ENCODE measurements around the gene CAND1.

CAND1 gene

DNA sequence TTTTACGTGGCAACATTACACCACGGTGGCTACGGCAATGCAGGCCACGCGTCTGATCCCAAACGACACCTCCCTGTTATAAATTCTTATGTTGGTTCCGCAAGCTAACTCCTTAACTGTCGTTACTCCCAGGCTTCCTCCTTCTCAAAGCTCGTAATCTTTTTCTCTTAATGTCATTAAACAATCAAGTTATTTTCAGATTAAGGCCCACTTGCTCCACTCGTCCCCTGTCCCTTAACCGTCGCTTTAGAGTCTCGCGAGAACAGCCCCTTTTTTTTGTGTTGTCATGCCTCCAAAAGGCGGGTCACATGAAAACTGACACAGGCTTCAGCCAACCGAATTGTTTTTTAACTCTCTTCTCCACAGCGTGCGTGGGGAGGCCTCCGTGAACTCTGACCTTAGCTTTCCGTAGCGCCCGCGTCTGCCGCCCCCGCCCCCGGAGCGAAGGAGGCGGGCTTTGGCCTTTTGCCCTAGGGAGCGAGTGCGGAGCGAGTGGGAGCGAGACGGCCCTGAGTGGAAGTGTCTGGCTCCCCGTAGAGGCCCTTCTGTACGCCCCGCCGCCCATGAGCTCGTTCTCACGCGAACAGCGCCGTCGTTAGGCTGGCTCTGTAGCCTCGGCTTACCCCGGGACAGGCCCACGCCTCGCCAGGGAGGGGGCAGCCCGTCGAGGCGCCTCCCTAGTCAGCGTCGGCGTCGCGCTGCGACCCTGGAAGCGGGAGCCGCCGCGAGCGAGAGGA, at the start of gene CAND1:
Gene CAND1 (plus strand): TSS at position 463 of the 737 bp plus-strand sequence. CDS start 360 bp downstream, outside the sequence.
- peak; percentile 99 for DNase-seq (ENCODE audit: low read depth)

DNA sequence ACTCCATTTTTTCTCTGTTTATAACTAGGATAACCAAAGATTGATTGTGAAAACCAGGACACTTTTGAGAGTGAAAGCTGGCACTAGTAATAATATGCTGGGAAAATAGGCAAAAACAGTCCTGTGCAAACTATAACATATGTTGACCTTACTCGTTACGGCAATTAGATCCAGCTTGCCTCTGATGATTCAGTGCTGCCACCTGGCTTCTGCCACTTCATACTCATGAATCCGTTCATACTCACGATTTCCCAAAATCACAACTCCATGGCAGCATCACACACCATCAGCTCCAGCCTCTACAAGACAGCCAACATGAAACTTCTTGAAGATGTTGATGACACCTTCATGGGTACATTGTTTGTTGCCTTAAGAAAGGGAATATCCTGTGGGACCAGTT, 49.1 kb upstream of the CAND1 start:
- DNase-seq (ENCODE audit: low read depth), result no peak

DNA sequence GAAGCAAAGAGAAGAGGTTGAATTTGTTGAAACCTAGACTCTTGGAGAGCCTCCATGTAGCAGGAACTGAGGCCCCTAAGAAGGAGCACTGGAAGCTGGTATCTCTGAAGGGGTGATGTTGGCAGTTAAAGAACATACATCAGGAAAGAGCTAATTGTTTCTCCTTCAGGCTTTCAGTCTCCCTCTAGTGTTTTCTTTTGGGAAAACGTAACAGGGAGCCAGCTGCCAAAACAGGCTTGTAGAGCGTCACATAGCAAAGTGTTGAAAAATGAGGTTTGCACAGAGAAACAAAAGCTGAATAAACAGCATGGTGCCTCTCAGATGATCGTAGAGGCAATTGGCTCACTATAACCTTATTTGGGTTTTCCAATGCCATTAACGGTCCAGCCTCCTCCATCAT, 46.9 kb upstream of the CAND1 start:
- no peak for DNase-seq (ENCODE audit: low read depth)

DNA sequence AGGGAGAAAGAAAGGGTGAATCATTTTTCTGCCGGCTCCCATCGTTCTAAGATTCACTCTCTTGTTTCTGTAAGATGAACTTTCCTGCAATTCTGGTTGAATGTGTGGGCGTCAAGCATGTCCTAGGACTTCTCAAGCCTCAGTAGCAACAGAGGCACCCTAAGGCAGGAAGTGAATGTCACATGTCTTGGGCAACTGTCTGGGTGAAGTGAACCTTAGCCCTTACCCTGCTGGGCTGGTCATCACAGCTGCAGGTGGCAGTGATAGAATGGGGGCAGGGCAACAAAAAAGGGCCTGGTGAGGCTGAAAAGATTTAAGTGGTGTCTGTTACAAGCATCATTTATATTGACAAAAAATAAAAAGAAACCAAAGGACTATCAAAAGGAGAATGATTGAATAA, 45.9 kb upstream of the CAND1 start:
- DNase-seq (ENCODE audit: low read depth), result no peak

DNA sequence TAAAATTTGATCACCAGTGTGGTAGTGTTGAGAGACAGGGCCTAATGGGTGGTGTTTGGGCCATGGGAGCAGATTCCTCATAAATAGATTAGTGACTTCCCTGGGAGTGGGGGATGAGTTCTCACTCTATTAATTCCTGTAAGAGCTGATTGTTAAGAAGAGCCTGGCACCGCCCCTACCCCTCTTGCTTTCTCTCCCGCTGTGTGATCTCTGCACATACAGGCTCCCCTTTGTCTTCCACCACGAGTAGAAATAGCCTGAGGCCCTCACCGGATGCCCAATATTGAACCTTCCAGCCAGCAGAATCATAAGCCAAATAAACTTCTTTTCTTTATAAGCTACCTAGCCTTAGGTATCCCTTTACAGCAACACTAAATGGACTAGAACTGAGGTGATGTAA, 31.9 kb upstream of the CAND1 start:
- no peak for DNase-seq (ENCODE audit: low read depth)

DNA sequence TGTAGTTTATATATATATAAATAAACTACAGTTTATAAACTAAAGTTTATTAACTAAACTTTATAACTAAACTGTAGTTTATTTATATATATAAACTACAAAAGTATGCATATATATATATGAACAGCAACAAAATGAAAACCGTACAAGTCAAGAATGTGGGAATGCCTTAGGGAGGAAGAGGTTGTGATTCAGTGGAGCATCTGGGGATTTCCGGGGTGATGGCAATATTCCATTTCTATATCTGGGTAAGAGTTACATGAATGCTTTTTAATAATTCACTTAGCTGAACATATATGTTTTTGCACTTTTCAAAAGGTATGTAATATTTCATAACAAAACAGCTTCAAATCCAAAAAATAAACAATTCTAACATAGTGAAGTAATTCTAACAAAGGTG, 30.1 kb upstream of the CAND1 start:
- DNase-seq (ENCODE audit: low read depth), result no peak

DNA sequence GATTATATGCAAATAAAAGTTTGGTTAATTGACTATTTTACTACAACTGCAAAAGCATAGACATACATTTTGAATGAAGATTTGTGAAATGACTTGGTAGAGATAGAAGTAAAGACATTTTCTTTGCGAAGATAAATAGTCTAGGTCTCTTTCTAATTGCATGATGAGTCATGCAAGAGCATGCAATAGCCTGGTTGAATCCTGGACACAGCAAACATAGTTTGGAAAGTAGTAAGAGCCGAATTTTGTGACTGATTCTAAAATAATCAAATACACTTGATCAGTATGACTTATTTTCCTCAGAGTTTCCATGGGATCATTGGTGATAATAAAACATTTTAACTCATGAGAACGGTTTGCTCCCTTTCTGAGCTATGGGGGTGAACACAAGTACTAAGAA, 27.7 kb upstream of the CAND1 start:
- DNase-seq (ENCODE audit: low read depth), result peak; percentile 22

DNA sequence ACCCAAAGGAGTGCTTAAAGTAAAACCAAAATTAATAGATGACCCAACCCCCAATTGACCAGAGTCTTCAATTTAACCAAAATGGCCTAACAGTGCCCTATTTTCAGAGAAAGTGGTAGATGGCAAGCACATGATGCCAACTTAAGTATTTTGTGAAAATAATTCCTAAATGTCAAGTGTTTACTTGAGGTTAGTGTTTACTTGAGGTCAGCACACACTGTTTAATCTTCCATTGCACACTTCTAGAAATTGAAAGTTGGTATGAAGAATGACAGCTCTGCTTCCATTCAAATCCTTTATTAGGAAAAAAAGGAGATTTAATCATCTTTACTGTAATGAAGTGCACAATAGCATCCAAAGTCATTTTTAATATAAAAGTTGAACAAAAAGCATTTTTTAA, 25.9 kb upstream of the CAND1 start:
- no peak for DNase-seq (ENCODE audit: low read depth)

DNA sequence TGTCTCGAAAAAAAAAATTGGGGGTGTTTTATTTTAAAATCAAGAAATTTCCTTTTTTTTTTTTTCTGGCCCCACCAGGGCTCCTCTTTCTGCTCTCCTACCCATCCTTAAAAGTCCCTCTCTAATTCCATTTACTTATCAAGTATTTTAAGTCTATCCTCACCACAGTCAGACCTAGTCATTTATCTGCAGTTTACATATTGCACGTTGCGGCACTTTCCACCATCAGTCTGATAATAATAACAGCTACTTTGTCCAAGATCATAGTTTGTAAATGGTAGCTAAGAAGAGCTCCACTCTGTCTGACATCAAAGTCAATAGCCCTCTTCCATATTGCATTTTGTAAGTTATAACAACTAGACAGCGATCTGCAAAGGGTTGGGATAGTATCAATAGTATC, 23.6 kb upstream of the CAND1 start:
- no peak for DNase-seq (ENCODE audit: low read depth)

DNA sequence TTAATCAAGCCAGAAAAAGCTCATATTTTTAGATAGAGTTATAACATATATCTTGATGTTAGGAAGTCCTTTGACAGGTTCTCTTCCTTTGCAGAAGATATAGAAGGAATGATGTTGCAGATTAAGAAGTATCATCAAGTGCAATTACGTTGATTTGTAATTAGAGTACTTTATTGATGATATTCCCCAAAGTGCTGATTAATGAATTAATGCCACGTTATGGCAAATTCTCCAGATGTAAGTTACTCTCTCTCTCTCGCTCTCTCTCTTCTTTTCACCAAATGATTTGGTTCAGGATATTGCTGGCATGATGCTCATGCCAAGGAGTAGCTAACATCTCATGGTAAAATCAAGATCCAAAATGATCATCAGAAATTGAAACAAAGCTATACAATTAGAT, 18.1 kb upstream of the CAND1 start:
- DNase-seq (ENCODE audit: low read depth), result no peak

DNA sequence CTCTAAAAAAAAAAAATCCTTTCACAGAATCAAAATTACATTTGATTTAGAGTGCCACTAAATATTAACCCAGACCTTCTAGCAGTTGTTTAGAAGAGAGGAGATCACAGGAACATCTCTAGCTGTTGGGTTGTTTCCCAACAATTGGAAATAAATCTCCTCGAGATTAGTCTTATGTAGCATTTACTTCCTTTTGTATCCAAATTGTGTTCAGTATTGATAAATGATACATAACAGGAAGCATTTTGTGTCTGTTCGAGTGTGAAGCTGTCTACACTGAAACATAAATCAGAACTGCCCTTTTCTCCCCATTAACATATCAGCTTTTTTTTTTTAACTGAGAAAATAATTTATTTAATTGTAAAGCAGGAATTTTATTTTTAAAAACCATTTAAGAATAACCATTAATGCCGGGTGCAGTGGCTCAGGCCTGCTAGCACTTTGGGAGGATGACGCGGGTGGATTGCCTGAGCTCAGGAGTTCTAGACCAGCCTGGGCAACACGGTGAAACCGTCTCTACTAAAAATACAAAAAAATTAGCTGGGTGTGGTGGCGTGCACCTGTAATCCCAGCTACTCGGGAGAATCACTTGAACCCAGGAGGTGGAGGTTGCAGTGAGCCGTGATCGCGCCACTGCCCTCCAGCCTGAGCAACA, 14.7 kb upstream of the CAND1 start:
- DNase-seq (ENCODE audit: low read depth), result no peak

DNA sequence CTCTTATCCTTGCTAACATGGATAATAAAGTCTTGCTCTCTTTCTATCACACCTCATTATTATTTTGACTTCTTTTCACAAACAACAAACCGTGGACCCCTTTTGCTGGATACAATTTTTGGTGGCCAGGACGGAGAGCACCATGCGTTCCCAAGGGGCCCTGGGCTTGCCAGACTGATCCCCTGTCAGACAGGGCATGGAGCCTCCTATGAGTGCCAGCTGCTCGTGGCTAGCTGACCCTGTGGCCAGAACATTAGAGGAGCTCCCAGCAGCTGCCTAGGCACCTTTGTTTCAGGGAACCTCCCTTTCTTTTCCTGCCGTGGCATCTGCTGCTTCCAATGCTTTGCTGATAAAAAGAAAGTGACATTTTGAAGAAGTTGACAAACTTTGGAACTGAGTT, 12.5 kb upstream of the CAND1 start:
- DNase-seq (ENCODE audit: low read depth), result no peak

DNA sequence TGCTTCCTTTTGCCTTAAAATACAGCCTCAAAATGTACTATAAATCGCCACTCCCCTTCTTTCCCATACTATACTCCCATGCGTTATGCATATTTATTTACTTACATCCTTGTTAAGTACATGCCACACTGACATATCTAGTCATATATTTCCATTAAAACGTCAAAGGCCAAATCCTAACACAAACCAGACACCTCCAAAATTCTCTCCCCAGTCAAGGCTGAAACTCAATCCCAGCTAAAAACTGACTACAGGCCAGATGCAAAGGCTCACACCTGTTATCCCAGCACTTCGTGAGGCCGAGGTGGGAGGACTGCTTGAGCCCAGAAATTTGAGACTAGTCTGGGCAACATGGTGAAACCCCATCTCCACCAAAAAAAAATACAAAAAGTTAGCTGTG, 5.7 kb upstream of the CAND1 start:
- DNase-seq (ENCODE audit: low read depth), result no peak

DNA sequence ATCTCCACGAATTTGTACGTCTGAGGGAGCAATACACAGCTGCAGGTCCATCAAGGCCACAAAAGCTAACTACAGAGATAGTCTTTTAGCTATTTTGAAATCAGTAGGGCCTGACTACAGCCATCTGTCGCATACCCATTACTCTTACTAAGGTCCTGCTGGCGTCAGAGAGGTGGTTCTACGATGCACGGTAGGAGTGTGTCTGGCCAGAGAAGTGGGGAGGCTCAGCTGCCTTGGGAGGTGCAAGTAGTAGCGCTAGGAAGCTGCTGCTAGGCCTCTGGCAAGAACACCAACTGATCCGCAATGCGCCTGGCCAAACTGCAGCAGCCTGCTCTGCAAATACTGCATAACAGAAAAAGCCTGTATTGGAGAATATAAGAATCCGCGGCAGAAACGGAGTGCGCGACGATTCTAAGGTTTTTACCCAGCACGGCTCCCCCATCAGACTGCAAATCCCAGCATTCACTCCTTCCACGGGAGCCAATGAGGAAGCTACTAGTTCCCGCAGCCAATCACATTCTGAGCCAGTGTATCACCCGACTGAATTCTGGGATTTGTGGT, 743 bp upstream of the CAND1 start:
- peak; percentile 99 for DNase-seq (ENCODE audit: low read depth)

DNA sequence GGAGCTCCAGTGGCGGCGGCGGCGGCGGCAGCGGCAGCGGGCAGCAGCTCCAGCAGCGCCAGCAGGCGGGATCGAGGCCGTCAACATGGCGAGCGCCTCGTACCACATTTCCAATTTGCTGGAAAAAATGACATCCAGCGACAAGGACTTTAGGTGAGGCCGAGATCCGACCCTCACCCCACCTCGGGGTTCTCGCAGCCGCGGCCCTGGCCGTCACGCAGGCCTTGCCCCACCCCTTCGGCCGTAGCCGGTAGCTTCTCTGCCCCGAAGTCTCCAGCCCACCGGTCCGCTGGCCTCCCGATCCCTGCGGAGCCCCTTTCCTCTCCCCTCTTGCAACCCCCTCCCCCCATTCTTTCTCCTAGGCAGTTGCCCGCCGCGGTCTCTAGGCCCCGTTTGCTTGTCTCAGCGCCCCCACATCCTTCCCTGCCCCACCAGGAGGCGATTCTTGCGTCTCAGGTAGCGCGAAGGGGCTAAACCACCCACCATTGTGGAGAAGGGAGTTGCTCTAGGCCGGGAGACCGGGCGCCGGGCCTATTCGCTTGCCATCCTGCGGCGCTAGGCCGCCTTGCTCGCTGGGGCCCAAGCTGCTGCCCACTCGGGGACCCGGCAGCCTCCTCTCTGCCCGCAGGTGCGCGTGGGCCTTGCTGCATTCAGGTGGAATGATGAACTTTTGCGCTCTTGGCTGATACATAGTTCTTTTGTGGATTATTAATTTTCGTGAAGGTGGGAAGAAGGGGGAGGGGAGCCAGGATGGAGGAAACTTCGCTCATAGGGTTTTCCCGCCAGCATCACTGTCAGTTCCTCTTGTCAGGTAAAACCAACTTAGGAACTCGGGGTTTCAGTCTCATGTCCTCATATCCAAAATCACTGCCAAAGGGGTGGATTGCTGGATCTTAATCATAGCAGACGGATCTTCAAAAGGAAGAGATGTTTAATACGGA, 745 bp downstream of the CAND1 start:
- DNase-seq (ENCODE audit: low read depth), result peak; percentile 9

DNA sequence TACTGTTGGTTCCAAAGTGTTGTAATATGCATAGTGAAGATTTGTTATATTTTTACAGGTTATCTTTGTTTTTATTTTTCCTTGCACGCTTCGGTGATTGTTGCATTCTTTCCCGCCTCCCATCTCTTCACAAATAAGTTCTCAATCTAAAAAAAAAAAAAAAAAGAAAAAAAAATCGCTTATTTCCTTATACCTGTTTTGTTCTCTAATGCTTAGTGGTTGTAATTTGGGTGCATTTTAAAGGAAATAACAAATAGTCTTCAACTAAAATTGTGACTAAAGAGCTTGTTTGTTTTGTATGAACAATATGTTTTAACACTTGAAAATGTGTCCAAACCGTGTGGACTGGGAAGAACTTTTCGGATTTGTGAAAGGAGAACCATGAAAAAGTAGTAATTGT, 1.5 kb downstream of the CAND1 start:
- DNase-seq (ENCODE audit: low read depth), result no peak

DNA sequence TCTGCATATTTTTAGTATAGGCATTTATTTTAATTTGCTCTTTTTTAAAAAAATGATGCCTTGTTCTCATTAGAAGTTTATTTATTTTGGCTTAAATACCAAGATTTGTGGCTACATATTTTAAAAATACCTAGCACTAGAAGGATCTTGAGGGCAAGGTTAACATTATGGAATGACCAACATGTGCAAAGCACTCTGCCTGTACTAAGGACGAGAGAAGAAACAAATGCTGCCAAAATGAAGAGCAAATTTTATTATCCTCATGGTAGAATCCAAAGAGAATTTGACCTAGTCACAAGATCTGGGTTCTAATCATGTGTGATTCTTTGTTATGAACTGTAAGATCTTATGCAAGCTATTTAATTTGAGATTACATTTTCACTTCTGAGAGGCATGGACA, 2.8 kb downstream of the CAND1 start:
- no peak for DNase-seq (ENCODE audit: low read depth)

DNA sequence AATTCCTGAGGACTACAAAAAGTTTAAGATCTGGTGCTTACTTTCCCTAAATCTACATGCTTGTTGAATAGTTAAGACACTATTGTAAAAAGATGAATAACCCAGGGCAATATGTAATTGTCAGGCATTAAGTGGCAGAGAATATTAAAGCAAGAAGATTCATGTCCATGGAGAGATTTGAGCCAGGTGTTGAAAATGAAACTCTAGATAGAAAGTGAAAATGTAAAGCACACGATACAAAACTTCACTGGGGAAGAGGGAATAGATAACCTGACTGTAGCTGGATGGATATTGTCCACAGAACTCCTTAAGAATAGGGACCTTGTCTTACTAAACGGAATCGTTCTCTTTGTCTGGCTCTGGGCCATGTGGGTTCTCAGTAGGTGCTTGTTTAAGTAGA, 5.0 kb downstream of the CAND1 start:
- DNase-seq (ENCODE audit: low read depth), result no peak

DNA sequence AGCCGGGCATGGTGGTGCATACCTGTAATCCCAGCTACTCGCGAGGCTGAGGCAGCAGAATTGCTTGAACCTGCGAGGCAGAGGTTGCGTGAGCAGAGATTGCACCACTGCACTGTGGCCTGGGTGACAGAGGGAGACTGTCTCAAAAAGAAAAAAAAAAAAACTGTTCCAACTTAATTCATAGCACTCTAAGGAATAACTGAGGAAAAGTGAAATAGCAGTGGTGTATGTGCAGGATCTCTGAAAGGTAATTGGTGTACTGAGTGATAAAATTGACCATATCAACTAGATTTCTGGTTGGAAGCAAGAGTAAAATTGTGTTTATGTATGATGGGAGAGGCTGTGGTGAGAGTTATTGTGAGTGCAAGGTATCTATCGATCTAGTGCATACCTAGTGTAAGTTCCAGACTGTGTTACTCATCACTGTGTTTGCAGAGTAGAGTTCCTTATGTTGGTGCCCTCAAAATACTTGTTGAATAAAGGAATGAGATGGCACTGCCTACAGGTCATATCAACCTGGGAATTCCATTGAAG, 6.3 kb downstream of the CAND1 start:
- DNase-seq (ENCODE audit: low read depth), result no peak

DNA sequence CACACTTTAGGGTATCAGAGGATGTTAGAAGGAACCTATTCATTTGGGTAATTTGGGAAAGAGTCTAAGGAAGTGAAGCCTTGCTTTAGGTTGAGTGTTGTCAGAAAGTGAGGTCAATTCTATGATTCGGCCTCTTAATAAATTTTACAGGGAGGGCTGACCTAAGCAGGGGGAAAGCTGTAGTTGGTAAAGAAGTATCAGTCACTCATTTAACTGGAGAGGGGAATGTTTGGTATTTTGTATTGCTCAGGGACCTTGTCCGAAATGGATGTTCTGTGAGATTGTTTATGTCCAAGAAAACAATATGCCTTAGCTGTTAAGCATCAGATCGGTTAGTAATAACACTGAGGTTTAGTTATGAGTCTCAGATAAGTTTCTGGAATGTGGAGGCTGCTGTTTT, 7.3 kb downstream of the CAND1 start:
- DNase-seq (ENCODE audit: low read depth), result no peak

DNA sequence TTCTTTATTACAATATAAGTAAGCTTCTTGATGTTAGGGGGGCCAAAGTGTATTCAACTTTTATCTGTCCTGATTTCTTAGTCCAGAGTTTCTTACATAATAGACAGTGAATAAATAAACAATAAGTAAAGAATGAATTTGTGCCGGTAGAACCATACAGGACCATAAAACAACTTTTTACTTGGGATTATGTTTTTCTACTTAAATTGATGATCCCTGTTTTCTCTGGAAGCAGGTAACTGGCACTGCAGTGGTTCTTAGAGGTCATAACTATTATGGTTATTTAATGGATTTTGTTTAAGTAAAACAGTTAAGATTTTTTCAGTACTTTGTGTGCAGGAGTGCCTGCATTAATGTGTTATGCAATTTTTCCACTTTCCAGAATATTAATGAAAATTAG, 10.5 kb downstream of the CAND1 start:
- no peak for DNase-seq (ENCODE audit: low read depth)

DNA sequence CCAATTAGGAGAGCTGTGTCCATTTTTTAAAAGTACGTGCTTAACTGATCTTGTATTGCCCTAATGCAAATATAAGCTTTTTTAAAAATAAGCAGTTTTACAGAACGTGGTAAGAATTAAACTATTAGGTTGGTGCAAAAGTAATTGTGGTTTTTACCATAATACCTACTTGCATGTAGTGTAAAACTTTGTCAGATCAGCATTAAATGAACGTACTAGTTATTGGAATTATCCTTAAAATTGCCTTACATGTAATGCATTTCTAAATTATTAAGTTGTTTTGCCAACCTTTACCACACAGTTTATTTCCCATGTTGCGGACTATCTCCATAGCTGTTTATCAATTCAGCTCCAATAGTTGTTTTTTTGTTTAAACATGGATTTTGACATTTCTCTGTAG, 10.9 kb downstream of the CAND1 start:
- DNase-seq (ENCODE audit: low read depth), result no peak

Measured in HS-5 (cell line).